Osteoblast (primary cell): ENCODE results near the gene ORAI2. TPM values are rescaled to one million over a fixed set of nuclear protein-coding genes. Genes with fewer than 3 reads are reported as not detected.

Source experiments
- DNase-seq: peaks from one replicate; pipeline ENCODE4 v3.0.0; 2011; ENCODE audit warnings: low spot score, mixed read lengths; ENCODE audit not compliant: insufficient read length; ENCODE audit errors: missing footprints
- H2AFZ ChIP-seq: 2 replicates; pipeline ENCODE4 v1.6.0; 2011; ENCODE audit warnings: mild to moderate bottlenecking, low read length
- H3K27ac ChIP-seq: 2 replicates; pipeline ENCODE4 v1.5.1; 2011; ENCODE audit warnings: mild to moderate bottlenecking, low read depth, low read length, moderate library complexity
- H3K27me3 ChIP-seq: 2 replicates; pipeline ENCODE4 v1.6.0; 2012; ENCODE audit warnings: mild to moderate bottlenecking, control low read depth, inconsistent platforms, low read length, moderate library complexity; ENCODE audit not compliant: insufficient read depth
- H3K36me3 ChIP-seq: 2 replicates; pipeline ENCODE4 v1.5.1; 2011; ENCODE audit warnings: mild to moderate bottlenecking, low read length, control low read depth, moderate library complexity; ENCODE audit not compliant: insufficient read depth
- H3K4me1 ChIP-seq: 2 replicates; pipeline ENCODE4 v1.5.1; 2011; ENCODE audit warnings: mild to moderate bottlenecking, low read length, control low read depth, moderate library complexity; ENCODE audit not compliant: insufficient read depth
- H3K4me2 ChIP-seq: 2 replicates; pipeline ENCODE4 v1.6.0; 2011; ENCODE audit warnings: mild to moderate bottlenecking, low read length; ENCODE audit not compliant: insufficient read depth
- H3K4me3 ChIP-seq: fragments of 200-600 bp; sonication (generic); 3 replicates; pipeline ENCODE4 v1.5.1; 2012; ENCODE audit warnings: mild to moderate bottlenecking, low read length, inconsistent platforms; ENCODE audit not compliant: insufficient read depth
- H3K79me2 ChIP-seq: 2 replicates; pipeline ENCODE4 v1.6.0; 2012; ENCODE audit warnings: mild to moderate bottlenecking, low read length, control low read depth, inconsistent platforms; ENCODE audit not compliant: insufficient read depth
- H3K9me3 ChIP-seq: 2 replicates; pipeline ENCODE4 v1.5.1; 2011; ENCODE audit warnings: low read depth, low read length, control low read depth
- H4K20me1 ChIP-seq: 2 replicates; pipeline ENCODE4 v1.6.0; 2012; ENCODE audit warnings: mild to moderate bottlenecking, low read length, control low read depth; ENCODE audit not compliant: insufficient read depth
- total RNA-seq: library from RNA; depleted of rRNA; stranded (reverse); fragments of >200 nt; gene quantifications from 2 replicates; pipeline ENCODE4 v1.2.3, GENCODE V29; 2012
- TF ChIP-seq, protein P1 (sequence below): IDR thresholded peaks from 2 replicates; pipeline ENCODE4 v1.5.1; 2011; ENCODE audit warnings: mild to moderate bottlenecking, low read depth, low read length, moderate library complexity; ENCODE audit errors: extremely low read depth

Gene ORAI2
- 44.2 and 57.5 TPM in 2 replicates for total RNA-seq

DNA sequence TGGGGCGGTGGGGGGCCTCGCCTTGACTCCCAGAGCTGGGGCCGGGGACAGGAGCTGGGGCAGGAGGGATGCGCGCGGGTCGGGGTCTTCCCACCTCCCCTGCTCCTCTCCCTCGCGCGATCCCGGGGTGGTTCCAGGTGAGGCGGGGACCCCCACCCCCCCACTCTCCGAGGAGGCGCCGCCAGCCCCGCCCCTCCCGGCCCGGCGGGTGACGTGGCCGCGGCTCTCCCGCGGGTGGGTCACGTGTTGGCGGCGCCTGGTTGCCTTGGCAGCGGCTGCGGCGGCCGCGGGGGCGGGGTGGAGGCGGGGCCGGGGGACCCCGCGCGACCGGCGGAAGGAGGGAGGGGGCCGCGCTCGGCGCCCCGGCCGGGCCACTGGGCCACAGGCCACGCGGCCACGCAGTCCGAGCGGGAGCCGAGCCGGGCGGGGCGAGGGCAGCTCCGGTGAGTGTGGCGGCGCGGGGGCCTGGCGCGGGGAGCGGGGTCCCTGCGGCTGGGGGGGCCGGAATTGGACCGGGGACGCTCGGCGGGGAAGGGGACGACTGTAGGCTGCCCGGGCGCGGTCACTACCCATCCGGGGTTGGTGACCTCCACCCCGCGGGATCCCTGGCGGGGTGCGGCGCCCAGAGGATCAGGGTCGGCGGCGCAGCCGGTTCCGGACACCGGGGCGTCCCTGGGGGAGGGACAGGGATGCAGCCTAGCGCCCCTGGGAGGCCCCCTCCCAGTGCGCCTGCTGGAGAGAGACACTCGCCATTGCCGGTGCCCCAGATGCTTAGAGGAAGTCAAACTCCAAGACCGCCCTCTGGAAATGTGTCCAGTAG is at the start of gene ORAI2:
Gene ORAI2, plus strand, starts transcription at position 357 of the 820 bp plus-strand sequence. CDS start 5,382 bp downstream, outside the sequence.
- TF ChIP-seq, protein P1, sequence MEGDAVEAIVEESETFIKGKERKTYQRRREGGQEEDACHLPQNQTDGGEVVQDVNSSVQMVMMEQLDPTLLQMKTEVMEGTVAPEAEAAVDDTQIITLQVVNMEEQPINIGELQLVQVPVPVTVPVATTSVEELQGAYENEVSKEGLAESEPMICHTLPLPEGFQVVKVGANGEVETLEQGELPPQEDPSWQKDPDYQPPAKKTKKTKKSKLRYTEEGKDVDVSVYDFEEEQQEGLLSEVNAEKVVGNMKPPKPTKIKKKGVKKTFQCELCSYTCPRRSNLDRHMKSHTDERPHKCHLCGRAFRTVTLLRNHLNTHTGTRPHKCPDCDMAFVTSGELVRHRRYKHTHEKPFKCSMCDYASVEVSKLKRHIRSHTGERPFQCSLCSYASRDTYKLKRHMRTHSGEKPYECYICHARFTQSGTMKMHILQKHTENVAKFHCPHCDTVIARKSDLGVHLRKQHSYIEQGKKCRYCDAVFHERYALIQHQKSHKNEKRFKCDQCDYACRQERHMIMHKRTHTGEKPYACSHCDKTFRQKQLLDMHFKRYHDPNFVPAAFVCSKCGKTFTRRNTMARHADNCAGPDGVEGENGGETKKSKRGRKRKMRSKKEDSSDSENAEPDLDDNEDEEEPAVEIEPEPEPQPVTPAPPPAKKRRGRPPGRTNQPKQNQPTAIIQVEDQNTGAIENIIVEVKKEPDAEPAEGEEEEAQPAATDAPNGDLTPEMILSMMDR: no peak
- peak within 1 kb of the TSS; percentile 61 for H3K27ac ChIP-seq
- no peaks in the 10 kb centered on the region for H3K9me3 ChIP-seq
- peak within 1 kb of the TSS; percentile 87 for H3K4me3 ChIP-seq
- peaks cover 28% of the 10 kb centered on the region for H3K79me2 ChIP-seq
- peak; percentile 99 for DNase-seq
- no peaks in the 10 kb centered on the region for H3K27me3 ChIP-seq
- peaks cover 3% of the 10 kb centered on the region for H3K4me1 ChIP-seq
- H3K36me3 ChIP-seq: peaks cover 9% of the 10 kb centered on the region
- peaks cover 2% of the 10 kb centered on the region for H4K20me1 ChIP-seq
- peak within 1 kb of the TSS; percentile 74 for H2AFZ ChIP-seq
- H3K4me2 ChIP-seq: peak within 1 kb of the TSS; percentile 87

DNA sequence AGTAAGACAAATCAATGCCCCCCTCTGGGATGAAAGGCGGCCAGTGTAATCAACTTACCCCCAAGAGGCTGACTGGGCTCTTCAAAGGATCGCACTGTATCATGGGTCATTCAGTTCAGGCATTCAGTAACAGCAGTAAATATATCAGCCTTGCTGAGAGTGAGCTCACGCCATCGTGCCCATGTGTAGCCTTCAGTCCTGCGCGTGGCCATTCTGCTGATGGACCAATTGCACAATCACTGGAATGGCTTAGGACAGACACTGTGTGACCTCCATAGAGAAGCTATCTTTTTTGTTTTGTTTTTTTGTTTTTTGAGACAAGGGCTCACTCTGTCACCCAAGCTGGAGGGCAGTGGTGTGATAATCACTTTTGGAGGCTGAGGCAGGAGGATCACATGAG is 46.3 kb upstream of the ORAI2 start:
- peaks cover 5% of the 10 kb centered on the region for H4K20me1 ChIP-seq
- no peaks in the 10 kb centered on the region for H3K27me3 ChIP-seq
- H3K36me3 ChIP-seq: peaks cover 14% of the 10 kb centered on the region
- no peak for DNase-seq
- no peak overlapping the region for H3K4me2 ChIP-seq
- no peak overlapping the region for H3K4me3 ChIP-seq
- H3K27ac ChIP-seq: no peak overlapping the region
- no peaks in the 10 kb centered on the region for H3K9me3 ChIP-seq
- no peaks in the 10 kb centered on the region for H3K4me1 ChIP-seq
- no peak overlapping the region for H2AFZ ChIP-seq
- TF ChIP-seq, protein P1: no peak
- no peaks in the 10 kb centered on the region for H3K79me2 ChIP-seq

DNA sequence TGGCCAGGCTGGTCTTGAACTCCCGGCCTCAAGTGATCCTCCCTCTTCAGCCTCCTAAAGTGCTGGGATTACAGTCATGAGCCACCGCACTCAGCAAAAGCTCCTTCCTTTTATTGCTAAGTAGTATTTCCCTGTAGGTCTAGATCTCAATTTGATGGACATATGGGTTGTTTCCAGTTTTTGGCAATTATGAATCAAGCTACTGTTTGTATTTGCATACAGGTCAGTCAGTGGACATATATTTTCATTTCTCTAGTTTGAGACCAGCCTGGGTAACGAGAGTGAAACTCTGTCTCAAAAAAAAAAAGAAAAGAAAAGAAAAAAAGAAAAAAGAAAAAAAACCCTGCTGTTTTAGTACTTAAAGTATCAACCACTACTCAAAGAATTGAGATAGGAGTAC is 43.6 kb upstream of the ORAI2 start:
- DNase-seq: no peak
- Histone ChIP-seq H2AFZ (no peak overlapping the region), H3K4me2 (no peak overlapping the region), H3K4me3 (no peak overlapping the region), H3K9me3 (no peaks in the 10 kb centered on the region), H3K36me3 (peaks cover 13% of the 10 kb centered on the region), H3K4me1 (no peaks in the 10 kb centered on the region), H4K20me1 (peaks cover 5% of the 10 kb centered on the region), H3K27ac (no peak overlapping the region), H3K27me3 (no peaks in the 10 kb centered on the region), H3K79me2 (no peaks in the 10 kb centered on the region)
- TF ChIP-seq, protein P1: no peak

DNA sequence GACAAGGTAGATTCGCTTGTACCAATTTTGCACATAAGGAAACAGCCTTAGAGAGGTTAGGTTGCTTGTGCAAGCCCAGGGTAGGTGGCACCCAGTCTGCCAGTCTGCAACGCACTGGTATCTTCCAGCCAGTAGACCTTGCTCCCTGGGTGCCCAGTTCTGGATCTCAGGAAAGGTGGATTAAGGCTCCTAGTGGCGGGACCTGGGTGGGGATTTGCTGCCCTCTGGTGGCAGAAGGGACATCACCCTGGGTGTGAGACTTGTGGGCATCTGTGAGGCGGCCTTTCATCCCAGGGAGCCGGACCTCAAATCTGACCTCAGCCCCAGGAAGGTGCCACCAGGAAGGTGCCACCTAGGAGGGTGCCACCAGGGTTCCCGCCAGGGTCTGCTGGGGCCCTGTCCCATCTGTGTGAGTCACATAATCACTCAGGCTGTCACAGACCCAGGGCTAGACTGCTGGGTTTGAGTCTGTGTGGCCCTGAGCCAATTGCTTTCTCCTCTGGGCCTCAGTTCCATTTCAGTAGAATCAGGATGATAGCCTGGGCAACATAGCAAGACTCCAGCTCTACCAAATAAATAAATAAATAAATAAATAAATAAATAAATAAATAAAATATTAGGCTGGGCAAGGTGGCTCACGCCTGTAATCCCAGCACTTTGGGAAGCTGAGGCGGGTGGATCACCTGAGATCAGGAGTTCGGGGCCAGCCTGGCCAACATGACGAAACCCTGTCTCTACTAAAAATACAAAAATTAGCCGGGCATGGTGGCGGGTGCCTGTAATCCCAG is 42.5 kb upstream of the ORAI2 start:
- H3K4me3 ChIP-seq: no peak overlapping the region
- peaks cover 4% of the 10 kb centered on the region for H3K4me1 ChIP-seq
- no peak overlapping the region for H2AFZ ChIP-seq
- no peak overlapping the region for H3K27ac ChIP-seq
- H3K36me3 ChIP-seq: peaks cover 13% of the 10 kb centered on the region
- no peaks in the 10 kb centered on the region for H3K79me2 ChIP-seq
- peaks cover 5% of the 10 kb centered on the region for H4K20me1 ChIP-seq
- no peaks in the 10 kb centered on the region for H3K27me3 ChIP-seq
- H3K9me3 ChIP-seq: no peaks in the 10 kb centered on the region
- H3K4me2 ChIP-seq: no peak overlapping the region
- TF ChIP-seq, protein P1: peak; percentile 90
- peak; percentile 96 for DNase-seq
